HepG2 (cell line): ENCODE measurements around the gene LYRM4. TPM values are rescaled to one million over a fixed set of nuclear protein-coding genes. Genes with fewer than 3 reads are reported as not detected.
A peak's percentile ranks its signal among the peaks of the same experiment; 100 is the strongest.

ENCODE experiments used
- ARID4A ChIP-seq: sonication (generic); formaldehyde crosslinking; IDR thresholded peaks from 2 replicates; pipeline ENCODE4 v1.5.0; 2020; ENCODE audit warnings: mild to moderate bottlenecking, missing genetic modification reagents, borderline replicate concordance
- HNRNPH1 ChIP-seq: fragments of 200-400 bp; formaldehyde crosslinking; optimal IDR thresholded peaks from 2 replicates; pipeline ENCODE3; 2017; ENCODE audit warnings: mild to moderate bottlenecking, low read depth, low read length
- IKZF5 ChIP-seq: IDR thresholded peaks from 2 replicates; pipeline ENCODE4 v1.6.1; 2018; ENCODE audit warnings: missing genetic modification reagents, mild to moderate bottlenecking, missing compliant biosample characterization
- KAT7 ChIP-seq: IDR thresholded peaks from 2 replicates; pipeline ENCODE4 v1.6.1; 2018; ENCODE audit warnings: borderline replicate concordance, missing compliant biosample characterization
- KLF12 ChIP-seq: sonication (generic); formaldehyde crosslinking; IDR thresholded peaks from 2 replicates; pipeline ENCODE4 v1.4.0; 2020; ENCODE audit warnings: missing genetic modification reagents, borderline replicate concordance
- SAFB2 ChIP-seq: sonication (generic); formaldehyde crosslinking; IDR thresholded peaks from 2 replicates; pipeline ENCODE4 v1.5.1; 2020; ENCODE audit warnings: missing genetic modification reagents, low read depth, mild to moderate bottlenecking, borderline replicate concordance
- ZBTB46 ChIP-seq: sonication (generic); formaldehyde crosslinking; IDR thresholded peaks from 2 replicates; pipeline ENCODE4 v1.4.0; 2020; ENCODE audit warnings: mild to moderate bottlenecking, missing genetic modification reagents, borderline replicate concordance
- ZMAT5 ChIP-seq: sonication (generic); formaldehyde crosslinking; IDR thresholded peaks from 2 replicates; pipeline ENCODE4 v1.5.0; 2020; ENCODE audit warnings: mild to moderate bottlenecking, low read depth, missing genetic modification reagents, borderline replicate concordance
- ZNF282 ChIP-seq: fragments of 450-650 bp; IDR thresholded peaks from 2 replicates; pipeline ENCODE4 v1.6.1; 2018; ENCODE audit not compliant: partially characterized antibody
- ZNF354B ChIP-seq: sonication (generic); formaldehyde crosslinking; IDR thresholded peaks from 2 replicates; pipeline ENCODE4 v1.8.0; 2022; ENCODE audit warnings: mild to moderate bottlenecking, missing genetic modification reagents
- ZSCAN25 ChIP-seq: sonication (generic); formaldehyde crosslinking; IDR thresholded peaks from 2 replicates; pipeline ENCODE4 v1.8.0; 2022; ENCODE audit warnings: mild to moderate bottlenecking, missing genetic modification reagents
- polyA plus RNA-seq, 8 experiments: library from polyadenylated mRNA; depleted of rRNA in 3 of 8; stranded (reverse) in 7 of 8; unstranded in 1 of 8; fragments of >200 nt; fragmentation: Illumina TruSeq in 4 of 8; extraction: Trizol in 4 of 8; gene quantifications; 2 replicates each; pipeline versions ENCODE4 v1.2.1 to v1.2.3, GENCODE V29; 2011 to 2016; ENCODE audit warnings: low read depth in 4 of 8, missing spikeins in 1 of 8, mixed read lengths in 1 of 8; ENCODE audit not compliant: insufficient read depth in 1 of 8
- total RNA-seq, 5 experiments: library from RNA; depleted of rRNA; stranded (reverse); fragments of >200 nt; fragmentation: Illumina TruSeq; extraction: Trizol; gene quantifications; 2 replicates each; pipeline ENCODE4 v1.2.3, GENCODE V29; 2016; ENCODE audit warnings: low read depth in 1 of 5

LYRM4 gene
- total and polyA plus RNA-seq, 2 of the 13 experiments (the other 11 are each of a cell fraction or from before 2014, with no cell fraction given), result 64.6 to 67.5 TPM

- TF ChIP-seq KLF12 (CRISPR knock-in tag) (no peak), ZMAT5 (CRISPR knock-in tag) (no peak), HNRNPH1 (no peak), ZSCAN25 (no peak), ZNF354B (CRISPR knock-in tag) (no peak), IKZF5 (CRISPR knock-in tag) (no peak), SAFB2 (CRISPR knock-in tag) (no peak), ZNF282 (no peak), ARID4A (peak; percentile 25; the same call in 1 of the 2 replicates), KAT7 (CRISPR knock-in tag) (no peak), ZBTB46 (CRISPR knock-in tag) (no peak)
These were observed 141.4 kb downstream of the LYRM4 start (continued) for GRCh38 chr6:5119090-5119951.
